Measurements from ENCODE around the gene ADGRG1.
A peak's percentile ranks its signal among the peaks of the same experiment; 100 is the strongest.

The ADGRG1 gene

DNA sequence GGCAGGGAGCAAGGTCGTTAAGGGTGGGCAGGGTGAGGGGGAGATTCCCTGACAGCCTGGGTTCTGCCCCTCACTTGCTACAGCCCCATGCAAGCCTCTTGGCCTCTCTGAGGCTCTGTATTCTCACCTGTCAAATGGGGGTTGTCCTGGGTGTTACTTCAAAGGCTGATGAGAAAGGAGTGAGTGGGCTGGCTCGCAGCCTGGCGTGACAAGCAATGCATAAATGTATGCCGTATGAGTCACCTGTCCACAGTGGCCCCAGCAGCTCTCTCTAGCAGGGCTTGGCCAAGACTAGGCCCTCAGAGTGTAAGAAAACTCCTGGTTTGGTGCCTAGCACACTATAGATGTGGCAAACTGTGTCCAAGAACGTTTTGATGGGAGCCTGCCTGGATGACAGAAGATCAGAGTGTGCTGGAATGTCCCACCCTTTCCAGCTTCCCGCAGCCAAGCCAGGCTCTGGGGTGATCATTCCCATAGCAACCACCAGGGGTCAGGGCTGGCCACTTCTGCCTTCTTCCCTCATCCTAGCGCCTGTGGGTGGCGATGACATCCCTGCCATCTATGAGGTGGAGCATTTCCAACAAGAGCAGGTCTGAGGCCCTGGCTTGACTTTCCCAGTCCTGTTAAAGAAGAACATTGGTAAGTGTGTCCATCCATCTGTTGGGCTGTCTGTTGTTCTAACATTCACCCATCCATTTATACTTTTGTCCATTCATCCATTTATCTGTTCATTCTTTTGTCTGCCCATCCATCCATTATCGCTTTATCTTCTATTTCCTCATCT is 37.2 kb upstream of the ADGRG1 start:
- no peaks in the 10 kb centered on the region for H3K27me3 ChIP-seq (replicated peaks in 2 of 5; ENCODE audit: control insufficient read depth in 4 of 5, insufficient read depth in 5 of 5, low read length in 4 of 5)
- H3K27ac ChIP-seq (ENCODE audit: insufficient read depth in 1 of 2, low read depth in 1 of 2, low read length in 2 of 2, poor library complexity in 1 of 2, severe bottlenecking in 2 of 2): no peak overlapping the region
- peaks cover 0 to 2% (median 0%) of the 10 kb centered on the region in 5 experiments for H3K9me3 ChIP-seq (ENCODE audit: control extremely low read depth in 1 of 5, control insufficient read depth in 4 of 5, insufficient read depth in 2 of 5, low read depth in 1 of 5, low read length in 4 of 5)
- 45% methylated on average over 7 of the region's 9 CpGs for WGBS (ENCODE audit: insufficient coverage)
- ChIA-PET POLR2A (interaction anchor here (0.6 to 1.2 kb wide), 3 partner anchors 12 to 50 kb away, joined by 3 to 6 read pairs (median 3); no protein-coding TSS in a partner anchor), CTCF (interaction anchor here (0.7 to 33.2 kb wide), 21 partner anchors 9 to 160 kb away, joined by 3 to 500 read pairs (median 5); partner anchors contain the start of gene ADGRG1)
- H3K4me1 ChIP-seq (ENCODE audit: control extremely low read depth in 1 of 4, control insufficient read depth in 4 of 4, insufficient read depth in 4 of 4, low read length in 3 of 4): peaks cover 10 to 37% (median 34%) of the 10 kb centered on the region in 4 experiments
- DNase-seq: peak; percentile 73 to 85 (median 81)
- H3K4me3 ChIP-seq (ENCODE audit: control insufficient read depth in 1 of 7, extremely low read depth in 1 of 7, insufficient read depth in 4 of 7, low read depth in 2 of 7, low read length in 6 of 7): peak overlapping the region in 1 of 7 experiments; percentile 14
- no peaks in the 10 kb centered on the region for H3K36me3 ChIP-seq (ENCODE audit: control insufficient read depth in 4 of 4, insufficient read depth in 4 of 4, low read length in 3 of 4)

DNA sequence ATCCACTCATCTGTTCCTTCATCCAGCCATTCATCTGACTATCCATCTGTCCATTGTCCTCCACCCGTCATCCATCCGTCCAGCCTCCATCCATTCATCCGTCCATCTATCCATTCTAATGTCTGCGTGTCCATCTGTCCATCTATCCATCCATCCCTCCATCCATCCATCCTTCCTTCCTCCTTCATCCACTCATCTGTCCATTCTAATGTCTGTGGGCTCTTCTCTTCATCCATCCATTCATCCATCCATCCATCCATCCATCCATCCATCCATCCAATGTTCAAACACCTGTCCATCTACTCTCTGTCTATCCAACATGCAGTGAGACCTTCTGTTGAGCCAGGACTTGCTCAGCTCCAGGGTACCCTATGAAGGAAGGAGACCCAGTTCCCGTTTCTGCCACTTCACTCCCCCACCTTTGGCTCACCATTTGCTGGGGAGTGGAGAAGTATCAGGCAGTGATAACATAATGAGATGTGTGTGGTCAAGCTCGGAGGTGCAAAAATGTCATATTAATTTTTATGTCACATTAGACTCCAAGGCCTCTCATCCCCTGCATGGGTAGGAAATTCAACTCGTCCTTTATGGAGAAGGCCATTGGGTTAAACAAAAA is 36.5 kb upstream of the ADGRG1 start:
- peaks cover 10 to 37% (median 34%) of the 10 kb centered on the region in 4 experiments for H3K4me1 ChIP-seq (ENCODE audit: control extremely low read depth in 1 of 4, control insufficient read depth in 4 of 4, insufficient read depth in 4 of 4, low read length in 3 of 4)
- H3K27me3 ChIP-seq (replicated peaks in 2 of 5; ENCODE audit: control insufficient read depth in 4 of 5, insufficient read depth in 5 of 5, low read length in 4 of 5): no peaks in the 10 kb centered on the region
- H3K36me3 ChIP-seq (ENCODE audit: control insufficient read depth in 4 of 4, insufficient read depth in 4 of 4, low read length in 3 of 4): no peaks in the 10 kb centered on the region
- H3K9me3 ChIP-seq (ENCODE audit: control extremely low read depth in 1 of 5, control insufficient read depth in 4 of 5, insufficient read depth in 2 of 5, low read depth in 1 of 5, low read length in 4 of 5): peaks cover 0 to 2% (median 0%) of the 10 kb centered on the region in 5 experiments
- ChIA-PET CTCF (interaction anchor here (0.7 to 33.2 kb wide), 22 partner anchors 8 to 146 kb away, joined by 3 to 500 read pairs (median 4); partner anchors contain the start of genes ADGRG1, ADGRG3 and ADGRG5), POLR2A (interaction anchor here (0.6 to 1.2 kb wide), 2 partner anchors 13 to 17 kb away, joined by 3 to 6 read pairs; no protein-coding TSS in a partner anchor)
- WGBS (ENCODE audit: insufficient coverage): 66% methylated on average over 5 of the region's 7 CpGs
- DNase-seq: peak in 1 of 3 donors; percentile 51
- H3K4me3 ChIP-seq (ENCODE audit: control insufficient read depth in 1 of 7, extremely low read depth in 1 of 7, insufficient read depth in 4 of 7, low read depth in 2 of 7, low read length in 6 of 7): peak overlapping the region in 2 of 7 experiments; percentile 42 to 48
- peak overlapping the region in 1 of 2 experiments; percentile 25 for H3K27ac ChIP-seq (ENCODE audit: insufficient read depth in 1 of 2, low read depth in 1 of 2, low read length in 2 of 2, poor library complexity in 1 of 2, severe bottlenecking in 2 of 2)

DNA sequence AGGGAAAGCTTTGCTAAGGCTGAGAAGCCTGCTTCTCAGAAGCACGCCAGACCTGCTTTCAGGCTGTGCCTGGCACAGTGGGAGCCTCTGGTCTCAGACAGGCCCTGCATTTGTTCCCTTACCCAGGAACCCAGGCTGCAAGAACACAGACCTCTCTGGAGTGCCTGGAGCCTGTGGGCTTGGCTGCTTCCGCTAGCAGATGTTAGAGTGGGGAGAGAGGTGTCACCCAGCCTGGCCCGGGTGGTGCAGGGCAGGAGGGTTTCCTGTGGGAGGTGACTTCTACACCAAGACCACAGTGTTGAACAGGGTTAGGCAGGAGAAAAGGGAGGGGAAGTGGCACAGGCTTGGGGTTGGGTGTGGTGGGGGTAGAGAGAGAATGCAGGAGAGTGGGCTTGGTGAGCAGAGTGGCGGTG is 35.8 kb upstream of the ADGRG1 start:
- WGBS (ENCODE audit: insufficient coverage): 0% methylated on average over 3 of the region's 4 CpGs
- Histone ChIP-seq H3K9me3 (ENCODE audit: control extremely low read depth in 1 of 5, control insufficient read depth in 4 of 5, insufficient read depth in 2 of 5, low read depth in 1 of 5, low read length in 4 of 5) (peaks cover 0 to 2% (median 0%) of the 10 kb centered on the region in 5 experiments), H3K27ac (ENCODE audit: insufficient read depth in 1 of 2, low read depth in 1 of 2, low read length in 2 of 2, poor library complexity in 1 of 2, severe bottlenecking in 2 of 2) (peak overlapping the region in 1 of 2 experiments; percentile 25), H3K36me3 (ENCODE audit: control insufficient read depth in 4 of 4, insufficient read depth in 4 of 4, low read length in 3 of 4) (no peaks in the 10 kb centered on the region), H3K4me3 (ENCODE audit: control insufficient read depth in 1 of 7, extremely low read depth in 1 of 7, insufficient read depth in 4 of 7, low read depth in 2 of 7, low read length in 6 of 7) (peak overlapping the region in 2 of 7 experiments; percentile 42 to 48), H3K4me1 (ENCODE audit: control extremely low read depth in 1 of 4, control insufficient read depth in 4 of 4, insufficient read depth in 4 of 4, low read length in 3 of 4) (peaks cover 10 to 37% (median 34%) of the 10 kb centered on the region in 4 experiments), H3K27me3 (replicated peaks in 2 of 5; ENCODE audit: control insufficient read depth in 4 of 5, insufficient read depth in 5 of 5, low read length in 4 of 5) (no peaks in the 10 kb centered on the region)
- CTCF ChIA-PET: interaction anchor here (0.7 to 33.2 kb wide), 18 partner anchors 8 to 144 kb away, joined by 3 to 500 read pairs (median 4); partner anchors contain the start of genes ADGRG1, ADGRG3 and ADGRG5
- peak; percentile 85 to 98 (median 97) for DNase-seq
- POLR2A ChIA-PET: interaction anchor here (0.5 to 0.8 kb wide), 2 partner anchors 55 to 117 kb away, joined by 4 read pairs; no protein-coding TSS in a partner anchor

DNA sequence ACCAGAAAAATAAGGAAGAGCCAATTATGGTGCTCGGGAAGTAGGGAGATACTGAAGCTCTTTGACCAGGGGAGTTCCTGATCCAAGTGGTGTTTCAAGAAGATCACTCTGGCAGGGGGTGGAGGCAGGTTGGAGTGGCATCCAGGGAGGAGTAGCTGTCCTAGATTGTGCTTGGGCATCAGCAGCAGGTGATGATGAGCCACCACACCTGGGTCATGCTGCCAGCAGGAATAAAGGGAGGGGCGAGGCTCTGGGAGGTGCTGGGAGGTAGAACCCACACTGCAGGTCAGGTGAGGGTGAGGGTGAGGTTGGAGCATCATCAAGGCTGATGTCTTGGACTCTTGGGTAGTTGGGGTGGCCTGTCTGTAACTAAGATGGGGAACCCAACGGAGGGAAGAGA is 35.4 kb upstream of the ADGRG1 start:
- H3K4me1 ChIP-seq (ENCODE audit: control extremely low read depth in 1 of 4, control insufficient read depth in 4 of 4, insufficient read depth in 4 of 4, low read length in 3 of 4): peaks cover 10 to 37% (median 34%) of the 10 kb centered on the region in 4 experiments
- POLR2A ChIA-PET: interaction anchor here (0.5 to 0.8 kb wide), 2 partner anchors 54 to 116 kb away, joined by 4 read pairs; no protein-coding TSS in a partner anchor
- CTCF ChIA-PET: interaction anchor here (0.9 to 33.2 kb wide), 16 partner anchors 7 to 138 kb away, joined by 3 to 500 read pairs (median 4); partner anchors contain the start of genes ADGRG1, ADGRG3 and ADGRG5
- peak overlapping the region in 1 of 2 experiments; percentile 25 for H3K27ac ChIP-seq (ENCODE audit: insufficient read depth in 1 of 2, low read depth in 1 of 2, low read length in 2 of 2, poor library complexity in 1 of 2, severe bottlenecking in 2 of 2)
- H3K36me3 ChIP-seq (ENCODE audit: control insufficient read depth in 4 of 4, insufficient read depth in 4 of 4, low read length in 3 of 4): no peaks in the 10 kb centered on the region
- H3K9me3 ChIP-seq (ENCODE audit: control extremely low read depth in 1 of 5, control insufficient read depth in 4 of 5, insufficient read depth in 2 of 5, low read depth in 1 of 5, low read length in 4 of 5): peaks cover 0 to 2% (median 0%) of the 10 kb centered on the region in 5 experiments
- peak overlapping the region in 4 of 7 experiments; percentile 7 to 48 (median 36) for H3K4me3 ChIP-seq (ENCODE audit: control insufficient read depth in 1 of 7, extremely low read depth in 1 of 7, insufficient read depth in 4 of 7, low read depth in 2 of 7, low read length in 6 of 7)
- no peaks in the 10 kb centered on the region for H3K27me3 ChIP-seq (replicated peaks in 2 of 5; ENCODE audit: control insufficient read depth in 4 of 5, insufficient read depth in 5 of 5, low read length in 4 of 5)
- no peak for DNase-seq
- WGBS (ENCODE audit: insufficient coverage): 48% methylated on average over 3 of the region's 3 CpGs

DNA sequence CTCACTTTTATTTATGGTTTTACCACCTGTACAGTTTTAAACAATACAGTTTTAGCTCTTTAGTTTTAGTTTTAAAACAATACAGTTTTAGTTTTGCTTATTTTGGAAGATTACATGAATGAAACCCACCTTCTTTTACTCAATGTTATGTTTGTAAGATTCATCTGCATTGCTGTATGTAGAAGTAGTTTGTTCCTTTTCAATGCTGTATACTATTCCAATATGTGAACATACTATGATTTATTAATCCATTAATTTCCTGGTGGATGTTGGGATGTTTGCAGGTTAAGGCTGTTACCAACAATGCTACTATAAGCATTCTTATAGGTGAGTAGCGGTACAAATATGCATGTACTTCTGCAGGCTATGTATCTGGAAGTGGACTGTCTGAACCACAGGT is 34.4 kb upstream of the ADGRG1 start:
- no peaks in the 10 kb centered on the region for H3K27me3 ChIP-seq (replicated peaks in 2 of 5; ENCODE audit: control insufficient read depth in 4 of 5, insufficient read depth in 5 of 5, low read length in 4 of 5)
- H3K4me3 ChIP-seq (ENCODE audit: control insufficient read depth in 1 of 7, extremely low read depth in 1 of 7, insufficient read depth in 4 of 7, low read depth in 2 of 7, low read length in 6 of 7): no peak overlapping the region
- 100% methylated on average over 1 of the region's 1 CpG for WGBS (ENCODE audit: insufficient coverage)
- POLR2A ChIA-PET: no interaction called here
- CTCF ChIA-PET: interaction anchor here (0.9 to 33.2 kb wide), 10 partner anchors 18 to 133 kb away, joined by 3 to 500 read pairs (median 9); partner anchors contain the start of genes ADGRG1, ADGRG3 and ADGRG5
- peaks cover 0 to 2% (median 0%) of the 10 kb centered on the region in 5 experiments for H3K9me3 ChIP-seq (ENCODE audit: control extremely low read depth in 1 of 5, control insufficient read depth in 4 of 5, insufficient read depth in 2 of 5, low read depth in 1 of 5, low read length in 4 of 5)
- H3K27ac ChIP-seq (ENCODE audit: insufficient read depth in 1 of 2, low read depth in 1 of 2, low read length in 2 of 2, poor library complexity in 1 of 2, severe bottlenecking in 2 of 2): no peak overlapping the region
- peaks cover 10 to 37% (median 34%) of the 10 kb centered on the region in 4 experiments for H3K4me1 ChIP-seq (ENCODE audit: control extremely low read depth in 1 of 4, control insufficient read depth in 4 of 4, insufficient read depth in 4 of 4, low read length in 3 of 4)
- H3K36me3 ChIP-seq (ENCODE audit: control insufficient read depth in 4 of 4, insufficient read depth in 4 of 4, low read length in 3 of 4): no peaks in the 10 kb centered on the region
- DNase-seq: no peak

DNA sequence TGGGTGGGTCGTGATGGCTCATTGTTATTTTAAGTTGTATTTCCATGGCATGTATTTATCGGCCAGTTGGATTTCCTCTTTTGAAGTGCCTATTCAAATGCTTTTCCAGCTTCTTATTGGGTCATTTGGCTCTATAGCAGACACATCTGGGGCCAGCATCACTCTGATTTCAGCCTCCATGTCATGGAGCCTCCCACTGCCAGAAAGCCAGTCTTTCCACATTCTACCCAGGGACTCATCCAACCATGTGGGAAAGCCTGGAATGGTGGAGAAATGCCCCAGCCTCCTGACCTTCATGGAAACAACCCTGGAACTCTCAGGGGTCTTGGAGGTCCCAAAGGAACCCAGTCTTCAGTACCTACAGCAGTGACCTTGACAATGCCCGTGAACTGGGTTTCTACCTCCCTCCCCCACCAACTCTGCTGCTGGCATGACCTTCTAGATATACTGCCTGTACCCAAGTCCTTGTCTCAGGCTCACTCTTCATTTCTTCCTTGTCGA is 33.8 kb upstream of the ADGRG1 start:
- H3K4me1 ChIP-seq (ENCODE audit: control extremely low read depth in 1 of 4, control insufficient read depth in 4 of 4, insufficient read depth in 4 of 4, low read length in 3 of 4): peaks cover 10 to 38% (median 34%) of the 10 kb centered on the region in 4 experiments
- no peaks in the 10 kb centered on the region for H3K27me3 ChIP-seq (replicated peaks in 2 of 5; ENCODE audit: control insufficient read depth in 4 of 5, insufficient read depth in 5 of 5, low read length in 4 of 5)
- no peak overlapping the region for H3K27ac ChIP-seq (ENCODE audit: insufficient read depth in 1 of 2, low read depth in 1 of 2, low read length in 2 of 2, poor library complexity in 1 of 2, severe bottlenecking in 2 of 2)
- WGBS (ENCODE audit: insufficient coverage): 92% methylated on average over 2 of the region's 4 CpGs
- CTCF ChIA-PET: interaction anchor here (0.7 to 33.2 kb wide), 4 partner anchors 38 to 454 kb away, joined by 3 to 500 read pairs (median 46); partner anchors contain the start of gene ADGRG1
- H3K36me3 ChIP-seq (ENCODE audit: control insufficient read depth in 4 of 4, insufficient read depth in 4 of 4, low read length in 3 of 4): no peaks in the 10 kb centered on the region
- H3K4me3 ChIP-seq (ENCODE audit: control insufficient read depth in 1 of 7, extremely low read depth in 1 of 7, insufficient read depth in 4 of 7, low read depth in 2 of 7, low read length in 6 of 7): no peak overlapping the region
- POLR2A ChIA-PET: no interaction called here
- no peak for DNase-seq
- H3K9me3 ChIP-seq (ENCODE audit: control extremely low read depth in 1 of 5, control insufficient read depth in 4 of 5, insufficient read depth in 2 of 5, low read depth in 1 of 5, low read length in 4 of 5): peaks cover 0 to 2% (median 0%) of the 10 kb centered on the region in 5 experiments
